Stimulated activated naive CD8-positive, alpha-beta T cell treated with anti-CD3 and anti-CD28 coated beads, Interleukin-15, Interleukin-2, amounts not matched to agents 100 ng/mL and 50 ng/mL, for 24 hours (primary cell): Measurements from ENCODE around the gene TNS3.

Source experiments
- H3K27ac Mint-ChIP-seq: one replicate; pipeline ENCODE4 v1.8.0; 2021; ENCODE audit warnings: mild to moderate bottlenecking, mixed read lengths
- H3K27me3 Mint-ChIP-seq: one replicate; pipeline ENCODE4 v1.8.0; 2021; ENCODE audit warnings: mixed read lengths
- H3K36me3 Mint-ChIP-seq: one replicate; pipeline ENCODE4 v1.8.0; 2021; ENCODE audit warnings: low read depth, mixed read lengths
- H3K4me1 Mint-ChIP-seq: one replicate; pipeline ENCODE4 v1.8.0; 2021; ENCODE audit warnings: low read depth, mixed read lengths
- H3K4me3 Mint-ChIP-seq: one replicate; pipeline ENCODE4 v1.8.0; 2021; ENCODE audit warnings: mild to moderate bottlenecking, mixed read lengths
- H3K9me3 Mint-ChIP-seq: one replicate; pipeline ENCODE4 v1.8.0; 2021; ENCODE audit warnings: mixed read lengths

TNS3 gene

GRCh38 chr7:47336472-47337425 lies 245.2 kb downstream of the TNS3 start:
- no peak overlapping the region for H3K4me3 Mint-ChIP-seq
- no peak overlapping the region for H3K27ac Mint-ChIP-seq
- H3K9me3 Mint-ChIP-seq: peaks cover 5% of the 10 kb centered on the region
- no peaks in the 10 kb centered on the region for H3K27me3 Mint-ChIP-seq
- no peaks in the 10 kb centered on the region for H3K36me3 Mint-ChIP-seq
- no peaks in the 10 kb centered on the region for H3K4me1 Mint-ChIP-seq

GRCh38 chr7:47335557-47336471 lies 246.1 kb downstream of the TNS3 start:
- Mint-ChIP-seq H3K36me3 (no peaks in the 10 kb centered on the region), H3K27me3 (no peaks in the 10 kb centered on the region), H3K9me3 (peaks cover 5% of the 10 kb centered on the region), H3K4me3 (no peak overlapping the region), H3K27ac (no peak overlapping the region), H3K4me1 (no peaks in the 10 kb centered on the region)

- Mint-ChIP-seq H3K4me1 (no peaks in the 10 kb centered on the region), H3K9me3 (peaks cover 5% of the 10 kb centered on the region), H3K27ac (no peak overlapping the region), H3K4me3 (no peak overlapping the region), H3K36me3 (no peaks in the 10 kb centered on the region), H3K27me3 (no peaks in the 10 kb centered on the region)
These were observed 246.8 kb downstream of the TNS3 start for GRCh38 chr7:47335071-47335470.

GRCh38 chr7:47333959-47334358 lies 248.0 kb downstream of the TNS3 start:
- H3K36me3 Mint-ChIP-seq: no peaks in the 10 kb centered on the region
- no peak overlapping the region for H3K27ac Mint-ChIP-seq
- H3K4me1 Mint-ChIP-seq: no peaks in the 10 kb centered on the region
- H3K27me3 Mint-ChIP-seq: no peaks in the 10 kb centered on the region
- H3K9me3 Mint-ChIP-seq: peaks cover 5% of the 10 kb centered on the region
- H3K4me3 Mint-ChIP-seq: no peak overlapping the region

GRCh38 chr7:47333554-47333887 lies 248.4 kb downstream of the TNS3 start:
- Mint-ChIP-seq H3K27ac (no peak overlapping the region), H3K27me3 (no peaks in the 10 kb centered on the region), H3K36me3 (no peaks in the 10 kb centered on the region), H3K4me3 (no peak overlapping the region), H3K4me1 (no peaks in the 10 kb centered on the region), H3K9me3 (peaks cover 5% of the 10 kb centered on the region)

- Mint-ChIP-seq H3K36me3 (no peaks in the 10 kb centered on the region), H3K27ac (no peak overlapping the region), H3K4me1 (no peaks in the 10 kb centered on the region), H3K27me3 (no peaks in the 10 kb centered on the region), H3K9me3 (peaks cover 5% of the 10 kb centered on the region), H3K4me3 (no peak overlapping the region)
These were observed 249.0 kb downstream of the TNS3 start for GRCh38 chr7:47332681-47333553.

GRCh38 chr7:47332213-47332612 lies 249.7 kb downstream of the TNS3 start:
- Mint-ChIP-seq H3K4me3 (no peak overlapping the region), H3K36me3 (no peaks in the 10 kb centered on the region), H3K9me3 (no peaks in the 10 kb centered on the region), H3K27ac (no peak overlapping the region), H3K27me3 (no peaks in the 10 kb centered on the region), H3K4me1 (no peaks in the 10 kb centered on the region)

GRCh38 chr7:47331179-47331565 lies 250.7 kb downstream of the TNS3 start:
- Mint-ChIP-seq H3K4me1 (no peaks in the 10 kb centered on the region), H3K36me3 (no peaks in the 10 kb centered on the region), H3K4me3 (no peak overlapping the region), H3K27ac (no peak overlapping the region), H3K27me3 (no peaks in the 10 kb centered on the region), H3K9me3 (no peaks in the 10 kb centered on the region)

GRCh38 chr7:47330561-47331178 lies 251.2 kb downstream of the TNS3 start:
- no peaks in the 10 kb centered on the region for H3K27me3 Mint-ChIP-seq
- H3K4me1 Mint-ChIP-seq: no peaks in the 10 kb centered on the region
- no peak overlapping the region for H3K27ac Mint-ChIP-seq
- H3K9me3 Mint-ChIP-seq: no peaks in the 10 kb centered on the region
- H3K4me3 Mint-ChIP-seq: no peak overlapping the region
- H3K36me3 Mint-ChIP-seq: no peaks in the 10 kb centered on the region

GRCh38 chr7:47330026-47330425 lies 251.9 kb downstream of the TNS3 start:
- H3K36me3 Mint-ChIP-seq: no peaks in the 10 kb centered on the region
- H3K9me3 Mint-ChIP-seq: no peaks in the 10 kb centered on the region
- no peaks in the 10 kb centered on the region for H3K27me3 Mint-ChIP-seq
- no peaks in the 10 kb centered on the region for H3K4me1 Mint-ChIP-seq
- no peak overlapping the region for H3K27ac Mint-ChIP-seq
- no peak overlapping the region for H3K4me3 Mint-ChIP-seq

GRCh38 chr7:47329320-47329926 lies 252.5 kb downstream of the TNS3 start:
- H3K4me3 Mint-ChIP-seq: no peak overlapping the region
- H3K36me3 Mint-ChIP-seq: no peaks in the 10 kb centered on the region
- H3K4me1 Mint-ChIP-seq: no peaks in the 10 kb centered on the region
- H3K27me3 Mint-ChIP-seq: no peaks in the 10 kb centered on the region
- H3K27ac Mint-ChIP-seq: no peak overlapping the region
- no peaks in the 10 kb centered on the region for H3K9me3 Mint-ChIP-seq

GRCh38 chr7:47328392-47329319 lies 253.3 kb downstream of the TNS3 start:
- Mint-ChIP-seq H3K36me3 (no peaks in the 10 kb centered on the region), H3K9me3 (no peaks in the 10 kb centered on the region)

GRCh38 chr7:47327698-47328391 lies 254.1 kb downstream of the TNS3 start:
- Mint-ChIP-seq H3K4me1 (no peaks in the 10 kb centered on the region), H3K27me3 (no peaks in the 10 kb centered on the region), H3K9me3 (no peaks in the 10 kb centered on the region), H3K4me3 (no peak overlapping the region), H3K27ac (no peak overlapping the region), H3K36me3 (no peaks in the 10 kb centered on the region)

More at GRCh38 chr7:47328392-47329319, 253.3 kb downstream of the TNS3 start:
- no peak overlapping the region for H3K4me3 Mint-ChIP-seq
- H3K27me3 Mint-ChIP-seq: no peaks in the 10 kb centered on the region
- no peaks in the 10 kb centered on the region for H3K4me1 Mint-ChIP-seq
- H3K27ac Mint-ChIP-seq: no peak overlapping the region
